ENCODE results near the gene MKLN1. TPM values are rescaled to one million over a fixed set of nuclear protein-coding genes. Genes with fewer than 3 reads are reported as not detected.
"Not testable (repeated sequence)": the region's sequence is repeated elsewhere in the genome, so short reads cannot be mapped to it uniquely, and the experiment has no call there.

MKLN1 gene
- total RNA-seq, 1 donor from 2014 or later: 73.4 TPM

- DNase-seq (ENCODE audit: low spot score): no peak
Measured at GRCh38 chr7:131498237-131498885, 170.7 kb downstream of the MKLN1 start.

- no peak for DNase-seq (ENCODE audit: low spot score)
Measured at GRCh38 chr7:131499801-131500200, 172.1 kb downstream of the MKLN1 start.

GRCh38 chr7:131500357-131500756 is 172.7 kb downstream of the MKLN1 start:
- no peak for DNase-seq (ENCODE audit: low spot score)

- no peak for DNase-seq (ENCODE audit: low spot score)
Measured at GRCh38 chr7:131501422-131501821, 173.7 kb downstream of the MKLN1 start.

- no peak for DNase-seq (ENCODE audit: low spot score)
Measured at GRCh38 chr7:131501930-131502685, 174.4 kb downstream of the MKLN1 start.

- DNase-seq (ENCODE audit: low spot score): no peak
Measured at GRCh38 chr7:131502810-131503508, 175.3 kb downstream of the MKLN1 start.

- DNase-seq (ENCODE audit: low spot score): no peak
Measured at GRCh38 chr7:131503639-131504038, 176.0 kb downstream of the MKLN1 start.

- no peak for DNase-seq (ENCODE audit: low spot score)
Measured at GRCh38 chr7:131504157-131504899, 176.7 kb downstream of the MKLN1 start.

GRCh38 chr7:131505037-131505620 is 177.5 kb downstream of the MKLN1 start:
- not testable (repeated sequence) for DNase-seq (ENCODE audit: low spot score)

GRCh38 chr7:131505636-131506557 is 178.2 kb downstream of the MKLN1 start:
- DNase-seq (ENCODE audit: low spot score): no peak

GRCh38 chr7:131506597-131506996 is 178.9 kb downstream of the MKLN1 start:
- no peak for DNase-seq (ENCODE audit: low spot score)

GRCh38 chr7:131507592-131508331 is 180.1 kb downstream of the MKLN1 start:
- no peak for DNase-seq (ENCODE audit: low spot score)

GRCh38 chr7:131508754-131509486 is 181.2 kb downstream of the MKLN1 start:
- DNase-seq (ENCODE audit: low spot score): no peak

GRCh38 chr7:131509781-131510180 is 182.1 kb downstream of the MKLN1 start:
- DNase-seq (ENCODE audit: low spot score): no peak

- DNase-seq (ENCODE audit: low spot score): no peak
Measured at GRCh38 chr7:131511071-131511470, 183.4 kb downstream of the MKLN1 start.

GRCh38 chr7:131511774-131512535 is 184.3 kb downstream of the MKLN1 start:
- DNase-seq (ENCODE audit: low spot score): no peak

- peak; percentile 94 for DNase-seq (ENCODE audit: low spot score)
Measured at GRCh38 chr7:131513245-131514061, 185.8 kb downstream of the MKLN1 start.

Data from mesenteric fat pad (tissue), 1 donor.